Stimulated activated CD8-positive, alpha-beta memory T cell treated with anti-CD3 and anti-CD28 coated beads, Interleukin-4, amount 100 ng/mL, for 24 hours (primary cell): ENCODE measurements around the gene ZNF606.

Experiments
- DNase-seq: peaks from one replicate; pipeline ENCODE4 v3.0.0-alpha.2; 2020; ENCODE audit warnings: low read depth

Gene ZNF606

GRCh38 chr19:58002384-58003173 is at the start of gene ZNF606:
Gene ZNF606 (minus strand): TSS chr19:58002820. CDS start chr19:58001319, 1,501 bp downstream.
- peak; percentile 75 for DNase-seq

GRCh38 chr19:58052256-58052655 is 49.6 kb upstream of the ZNF606 start:
- no peak for DNase-seq

- no peak for DNase-seq
Observed at GRCh38 chr19:58047672-58048071, 45.1 kb upstream of the ZNF606 start.

- no peak for DNase-seq
Observed at GRCh38 chr19:58046856-58047255, 44.2 kb upstream of the ZNF606 start.

- DNase-seq = no peak
Observed at GRCh38 chr19:58045411-58046050, 42.9 kb upstream of the ZNF606 start.

GRCh38 chr19:58044886-58045285 is 42.3 kb upstream of the ZNF606 start:
- no peak for DNase-seq

GRCh38 chr19:58044391-58044790 is 41.8 kb upstream of the ZNF606 start:
- no peak for DNase-seq

- no peak for DNase-seq
Observed at GRCh38 chr19:58042495-58043340, 40.1 kb upstream of the ZNF606 start.

- DNase-seq = no peak
Observed at GRCh38 chr19:58040751-58041525, 38.3 kb upstream of the ZNF606 start.

- DNase-seq = no peak
Observed at GRCh38 chr19:58038688-58039204, 36.1 kb upstream of the ZNF606 start.

- DNase-seq = no peak
Observed at GRCh38 chr19:58037927-58038687, 35.5 kb upstream of the ZNF606 start.

GRCh38 chr19:58035863-58036262 is 33.2 kb upstream of the ZNF606 start:
- DNase-seq = no peak

GRCh38 chr19:58034477-58034793 is 31.8 kb upstream of the ZNF606 start:
- no peak for DNase-seq

- DNase-seq = peak; percentile 11
Observed at GRCh38 chr19:58033741-58034476, 31.3 kb upstream of the ZNF606 start, which contains the start of gene ZSCAN1. Gene ZSCAN1 (plus strand): TSS chr19:58034025. CDS start chr19:58037837, 3,812 bp downstream.

- DNase-seq = no peak
Observed at GRCh38 chr19:58024661-58025060, 22.0 kb upstream of the ZNF606 start.

GRCh38 chr19:58022283-58022660 is 19.7 kb upstream of the ZNF606 start:
- DNase-seq = no peak

- no peak for DNase-seq
Observed at GRCh38 chr19:58021541-58022282, 19.1 kb upstream of the ZNF606 start.

- DNase-seq = no peak
Observed at GRCh38 chr19:58020129-58020528, 17.5 kb upstream of the ZNF606 start.

GRCh38 chr19:58014141-58014540 is 11.5 kb upstream of the ZNF606 start:
- no peak for DNase-seq

GRCh38 chr19:58010507-58010906 is 7.9 kb upstream of the ZNF606 start:
- no peak for DNase-seq
